K562 (cell line): ENCODE data around the gene YES1. TPM values are rescaled to one million over a fixed set of nuclear protein-coding genes. Genes with fewer than 3 reads are reported as not detected.
A peak's percentile ranks its signal among the peaks of the same experiment; 100 is the strongest.

Source experiments
- ARNT ChIP-seq, 2 experiments: fragments of 450-650 bp; IDR thresholded peaks; 2 replicates each; pipeline ENCODE4 v1.6.1; 2016; ENCODE audit warnings: mild to moderate bottlenecking in 1 of 2
- CBFA2T3 ChIP-seq: fragments of 450-650 bp; IDR thresholded peaks from 2 replicates; pipeline ENCODE4 v1.6.1; 2017
- CREM ChIP-seq: IDR thresholded peaks from 2 replicates; pipeline ENCODE4 v1.6.1; 2014; ENCODE audit warnings: antibody characterized with exemption, low read depth
- HDAC3 ChIP-seq: fragments of 450-650 bp; IDR thresholded peaks from 2 replicates; pipeline ENCODE4 v1.6.1; 2018; ENCODE audit warnings: borderline replicate concordance, mild to moderate bottlenecking, moderate library complexity; ENCODE audit not compliant: partially characterized antibody
- MTA3 ChIP-seq: fragments of 450-650 bp; formaldehyde crosslinking; IDR thresholded peaks from 2 replicates; pipeline ENCODE4 v1.6.1; 2017; ENCODE audit warnings: mild to moderate bottlenecking, borderline replicate concordance
- PBX2 ChIP-seq, 2 experiments: IDR thresholded peaks in 1 of 2; conservative IDR thresholded peaks in 1 of 2; 2 replicates each; pipeline ENCODE4 v1.6.1; 2016; ENCODE audit warnings: low read depth in 2 of 2, mild to moderate bottlenecking in 1 of 2, missing compliant biosample characterization in 1 of 2, missing genetic modification characterization in 1 of 2, moderate library complexity in 1 of 2
- PML ChIP-seq: IDR thresholded peaks from 2 replicates; pipeline ENCODE4 v1.6.1; 2012; ENCODE audit warnings: low read length, inconsistent platforms
- STAT5B ChIP-seq: fragments of 250-450 bp; sonication (Bioruptor Pico); IDR thresholded peaks from 2 replicates; pipeline ENCODE4 v1.8.0; 2021; ENCODE audit warnings: mild to moderate bottlenecking, inconsistent platforms
- TFAP4 ChIP-seq: sonication (generic); formaldehyde crosslinking; IDR thresholded peaks from 2 replicates; pipeline ENCODE4 v1.8.0; 2022; ENCODE audit warnings: missing genetic modification reagents, mild to moderate bottlenecking, moderate library complexity, borderline replicate concordance
- ZNF41 ChIP-seq: fragments of 250-450 bp; sonication (Bioruptor Pico); conservative IDR thresholded peaks from 2 replicates; pipeline ENCODE4 v1.4.0; 2020; ENCODE audit warnings: mild to moderate bottlenecking
- polyA plus RNA-seq, 8 experiments: library from polyadenylated mRNA; depleted of rRNA in 4 of 8; stranded (reverse) in 5 of 8; unstranded in 3 of 8; fragments of >200 nt; fragmentation: Nextera tagmentation in 2 of 8; fragmentation: Illumina TruSeq in 1 of 8; extraction: Ambion mirVana in 2 of 8; extraction: Trizol in 1 of 8; gene quantifications; 2 replicates each; pipeline versions ENCODE4 v1.2.1 to v1.2.3, GENCODE V29; 2011 to 2014; ENCODE audit warnings: inconsistent platforms in 1 of 8, missing spikeins in 1 of 8
- total RNA-seq, 7 experiments: library from RNA; depleted of rRNA in 6 of 7; stranded (reverse); fragments of >200 nt in 6 of 7; fragmentation: Illumina TruSeq in 2 of 7; extraction: Trizol in 2 of 7; gene quantifications; 2 replicates each; pipeline versions ENCODE4 v1.2.1 to v1.2.3, GENCODE V29; 2011 to 2021; ENCODE audit warnings: low replicate concordance in 1 of 7
- TF ChIP-seq, protein P1 (sequence below), 2 experiments: fragments of 450-650 bp in 1 of 2; sonication (generic) in 1 of 2; formaldehyde crosslinking in 1 of 2; IDR thresholded peaks; 2 replicates each; pipeline versions ENCODE4 v1.7.1 to v1.9.0; 2016 to 2022; ENCODE audit warnings: inconsistent platforms in 1 of 2, mild to moderate bottlenecking in 1 of 2, missing genetic modification reagents in 1 of 2

Gene YES1
- total and polyA plus RNA-seq, 9 of the 15 experiments (the other 6 are each of a cell fraction or from before 2014, with no cell fraction given), result 37.2 to 115 (median 77.7) TPM

- TF ChIP-seq HDAC3 (peak; percentile 29), ARNT (IDR thresholded peaks at IDR 0.05) (0 out of 4 replicates have a peak, but pooled peaks of 1 of the 2 experiments have one; percentile 26), CREM (peak; percentile 95), MTA3 (0 out of 2 replicates have a peak, but pooled peaks have one; percentile 45), STAT5B (CRISPR knock-in tag) (no peak), CBFA2T3 (no peak), TFAP4 (peak; percentile 60), PBX2 (CRISPR knock-in tag; IDR thresholded peaks at IDR 0.05; ENCODE audit: low read depth) (no peak), PBX2 (tag; conservative IDR thresholded peaks at IDR 0.05; ENCODE audit: low read depth) (peak; percentile 8), ZNF41 (CRISPR knock-in tag) (no peak), PML (0 out of 2 replicates have a peak, but pooled peaks have one; percentile 38)
- TF ChIP-seq, protein P1, sequence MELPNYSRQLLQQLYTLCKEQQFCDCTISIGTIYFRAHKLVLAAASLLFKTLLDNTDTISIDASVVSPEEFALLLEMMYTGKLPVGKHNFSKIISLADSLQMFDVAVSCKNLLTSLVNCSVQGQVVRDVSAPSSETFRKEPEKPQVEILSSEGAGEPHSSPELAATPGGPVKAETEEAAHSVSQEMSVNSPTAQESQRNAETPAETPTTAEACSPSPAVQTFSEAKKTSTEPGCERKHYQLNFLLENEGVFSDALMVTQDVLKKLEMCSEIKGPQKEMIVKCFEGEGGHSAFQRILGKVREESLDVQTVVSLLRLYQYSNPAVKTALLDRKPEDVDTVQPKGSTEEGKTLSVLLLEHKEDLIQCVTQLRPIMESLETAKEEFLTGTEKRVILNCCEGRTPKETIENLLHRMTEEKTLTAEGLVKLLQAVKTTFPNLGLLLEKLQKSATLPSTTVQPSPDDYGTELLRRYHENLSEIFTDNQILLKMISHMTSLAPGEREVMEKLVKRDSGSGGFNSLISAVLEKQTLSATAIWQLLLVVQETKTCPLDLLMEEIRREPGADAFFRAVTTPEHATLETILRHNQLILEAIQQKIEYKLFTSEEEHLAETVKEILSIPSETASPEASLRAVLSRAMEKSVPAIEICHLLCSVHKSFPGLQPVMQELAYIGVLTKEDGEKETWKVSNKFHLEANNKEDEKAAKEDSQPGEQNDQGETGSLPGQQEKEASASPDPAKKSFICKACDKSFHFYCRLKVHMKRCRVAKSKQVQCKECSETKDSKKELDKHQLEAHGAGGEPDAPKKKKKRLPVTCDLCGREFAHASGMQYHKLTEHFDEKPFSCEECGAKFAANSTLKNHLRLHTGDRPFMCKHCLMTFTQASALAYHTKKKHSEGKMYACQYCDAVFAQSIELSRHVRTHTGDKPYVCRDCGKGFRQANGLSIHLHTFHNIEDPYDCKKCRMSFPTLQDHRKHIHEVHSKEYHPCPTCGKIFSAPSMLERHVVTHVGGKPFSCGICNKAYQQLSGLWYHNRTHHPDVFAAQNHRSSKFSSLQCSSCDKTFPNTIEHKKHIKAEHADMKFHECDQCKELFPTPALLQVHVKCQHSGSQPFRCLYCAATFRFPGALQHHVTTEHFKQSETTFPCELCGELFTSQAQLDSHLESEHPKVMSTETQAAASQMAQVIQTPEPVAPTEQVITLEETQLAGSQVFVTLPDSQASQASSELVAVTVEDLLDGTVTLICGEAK (IDR thresholded peaks at IDR 0.05), result no peak
- TF ChIP-seq, protein P1 (CRISPR knock-in tag; IDR thresholded peaks at IDR 0.05), result no peak
Observed at GRCh38 chr18:711657-712400, 100.2 kb downstream of the YES1 start (continued).
